ENCODE results near the gene TIMP3. TPM values are rescaled to one million over a fixed set of nuclear protein-coding genes. Genes with fewer than 3 reads are reported as not detected.

TIMP3 gene
- polyA plus RNA-seq, 1 donor from 2014 or later, result 0.72 TPM

DNA sequence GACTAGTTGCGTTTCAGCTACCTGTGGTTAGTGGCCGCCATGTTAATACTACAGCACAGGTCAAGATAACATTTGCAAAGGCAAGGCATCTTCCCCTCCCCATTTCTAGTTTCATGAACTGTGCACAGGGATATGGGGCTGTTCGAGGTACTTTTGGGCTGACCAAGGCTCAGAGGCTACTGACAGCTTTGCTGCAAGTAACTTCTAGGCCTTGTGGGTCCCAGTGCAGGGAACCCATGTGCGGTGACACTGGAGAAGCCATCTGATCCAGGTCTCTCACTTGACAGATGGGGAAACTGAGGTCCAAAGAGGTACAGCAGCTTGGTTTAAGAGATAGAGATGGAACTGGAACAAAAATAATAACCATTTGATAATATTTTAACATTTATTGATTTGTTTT is 13.6 kb downstream of the TIMP3 start:
- H3K36me3 ChIP-seq (ENCODE audit: insufficient read depth, low read length), result no peaks in the 10 kb centered on the region
- H3K9ac ChIP-seq (ENCODE audit: low read length), result no peak overlapping the region
- H3K9me2 ChIP-seq (ENCODE audit: insufficient read depth, low read length), result no peaks in the 10 kb centered on the region
- no peak overlapping the region for H3K4me2 ChIP-seq (ENCODE audit: low read length)
- no peak overlapping the region for H3K4me3 ChIP-seq (ENCODE audit: low read length)
- H3K27me3 ChIP-seq (ENCODE audit: insufficient read depth, low read depth, low read length), result no peaks in the 10 kb centered on the region
- TF ChIP-seq TAF1 (IDR thresholded peaks at IDR 0.05; ENCODE audit: low read depth) (no peak), EP300 (conservative IDR thresholded peaks at IDR 0.05; ENCODE audit: poor library complexity, severe bottlenecking) (no peak), RAD21 (conservative IDR thresholded peaks at IDR 0.05) (no peak), MXI1 (conservative IDR thresholded peaks at IDR 0.05; ENCODE audit: poor library complexity, severe bottlenecking) (no peak), EZH2 (IDR thresholded peaks at IDR 0.05; ENCODE audit: borderline replicate concordance, insufficient read depth, low read length, poor library complexity, severe bottlenecking) (no peak), SMC3 (conservative IDR thresholded peaks at IDR 0.05; ENCODE audit: poor library complexity) (no peak), POLR2AphosphoS5 (IDR thresholded peaks at IDR 0.05) (no peak)
- TF ChIP-seq, protein P1, sequence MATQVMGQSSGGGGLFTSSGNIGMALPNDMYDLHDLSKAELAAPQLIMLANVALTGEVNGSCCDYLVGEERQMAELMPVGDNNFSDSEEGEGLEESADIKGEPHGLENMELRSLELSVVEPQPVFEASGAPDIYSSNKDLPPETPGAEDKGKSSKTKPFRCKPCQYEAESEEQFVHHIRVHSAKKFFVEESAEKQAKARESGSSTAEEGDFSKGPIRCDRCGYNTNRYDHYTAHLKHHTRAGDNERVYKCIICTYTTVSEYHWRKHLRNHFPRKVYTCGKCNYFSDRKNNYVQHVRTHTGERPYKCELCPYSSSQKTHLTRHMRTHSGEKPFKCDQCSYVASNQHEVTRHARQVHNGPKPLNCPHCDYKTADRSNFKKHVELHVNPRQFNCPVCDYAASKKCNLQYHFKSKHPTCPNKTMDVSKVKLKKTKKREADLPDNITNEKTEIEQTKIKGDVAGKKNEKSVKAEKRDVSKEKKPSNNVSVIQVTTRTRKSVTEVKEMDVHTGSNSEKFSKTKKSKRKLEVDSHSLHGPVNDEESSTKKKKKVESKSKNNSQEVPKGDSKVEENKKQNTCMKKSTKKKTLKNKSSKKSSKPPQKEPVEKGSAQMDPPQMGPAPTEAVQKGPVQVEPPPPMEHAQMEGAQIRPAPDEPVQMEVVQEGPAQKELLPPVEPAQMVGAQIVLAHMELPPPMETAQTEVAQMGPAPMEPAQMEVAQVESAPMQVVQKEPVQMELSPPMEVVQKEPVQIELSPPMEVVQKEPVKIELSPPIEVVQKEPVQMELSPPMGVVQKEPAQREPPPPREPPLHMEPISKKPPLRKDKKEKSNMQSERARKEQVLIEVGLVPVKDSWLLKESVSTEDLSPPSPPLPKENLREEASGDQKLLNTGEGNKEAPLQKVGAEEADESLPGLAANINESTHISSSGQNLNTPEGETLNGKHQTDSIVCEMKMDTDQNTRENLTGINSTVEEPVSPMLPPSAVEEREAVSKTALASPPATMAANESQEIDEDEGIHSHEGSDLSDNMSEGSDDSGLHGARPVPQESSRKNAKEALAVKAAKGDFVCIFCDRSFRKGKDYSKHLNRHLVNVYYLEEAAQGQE (IDR thresholded peaks at IDR 0.05; ENCODE audit: borderline replicate concordance), result no peak
- TF ChIP-seq, protein P2, sequence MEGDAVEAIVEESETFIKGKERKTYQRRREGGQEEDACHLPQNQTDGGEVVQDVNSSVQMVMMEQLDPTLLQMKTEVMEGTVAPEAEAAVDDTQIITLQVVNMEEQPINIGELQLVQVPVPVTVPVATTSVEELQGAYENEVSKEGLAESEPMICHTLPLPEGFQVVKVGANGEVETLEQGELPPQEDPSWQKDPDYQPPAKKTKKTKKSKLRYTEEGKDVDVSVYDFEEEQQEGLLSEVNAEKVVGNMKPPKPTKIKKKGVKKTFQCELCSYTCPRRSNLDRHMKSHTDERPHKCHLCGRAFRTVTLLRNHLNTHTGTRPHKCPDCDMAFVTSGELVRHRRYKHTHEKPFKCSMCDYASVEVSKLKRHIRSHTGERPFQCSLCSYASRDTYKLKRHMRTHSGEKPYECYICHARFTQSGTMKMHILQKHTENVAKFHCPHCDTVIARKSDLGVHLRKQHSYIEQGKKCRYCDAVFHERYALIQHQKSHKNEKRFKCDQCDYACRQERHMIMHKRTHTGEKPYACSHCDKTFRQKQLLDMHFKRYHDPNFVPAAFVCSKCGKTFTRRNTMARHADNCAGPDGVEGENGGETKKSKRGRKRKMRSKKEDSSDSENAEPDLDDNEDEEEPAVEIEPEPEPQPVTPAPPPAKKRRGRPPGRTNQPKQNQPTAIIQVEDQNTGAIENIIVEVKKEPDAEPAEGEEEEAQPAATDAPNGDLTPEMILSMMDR (IDR thresholded peaks at IDR 0.05; ENCODE audit: poor library complexity, severe bottlenecking), result no peak
- H3F3A ChIP-seq (ENCODE audit: insufficient read depth, low read length, poor library complexity, severe bottlenecking), result no peaks in the 10 kb centered on the region
- H3K27ac ChIP-seq (ENCODE audit: low read length), result no peak overlapping the region
- no peaks in the 10 kb centered on the region for H3K9me3 ChIP-seq (ENCODE audit: low read length)
- no peaks in the 10 kb centered on the region for H3K79me2 ChIP-seq (replicated peaks; ENCODE audit: insufficient read depth, low read length)
- H2AFZ ChIP-seq (ENCODE audit: low read depth, low read length), result no peak overlapping the region
- H4K20me1 ChIP-seq (ENCODE audit: insufficient read depth), result no peaks in the 10 kb centered on the region

DNA sequence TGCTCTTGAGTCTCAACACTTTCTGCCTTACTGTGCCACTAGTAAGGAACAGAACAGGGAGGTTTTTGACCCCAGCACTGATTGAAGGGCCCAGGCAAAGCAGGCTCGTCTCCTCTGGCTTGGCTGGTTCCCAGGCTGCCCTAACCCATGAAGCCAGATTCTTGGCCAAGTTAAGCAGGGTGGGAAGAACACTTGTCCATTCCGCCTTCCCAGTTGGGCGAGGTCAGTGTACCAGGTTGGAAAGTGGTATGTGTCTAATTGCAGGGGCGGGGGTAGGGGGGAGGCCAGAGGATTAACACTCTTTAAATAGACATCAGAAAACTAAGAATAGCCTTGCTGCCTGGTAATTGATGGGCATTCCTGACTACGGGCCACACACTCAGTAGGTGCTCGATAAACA is 14.4 kb downstream of the TIMP3 start:
- Histone ChIP-seq H3K36me3 (ENCODE audit: insufficient read depth, low read length) (no peaks in the 10 kb centered on the region), H3K9ac (ENCODE audit: low read length) (no peak overlapping the region), H3K9me3 (ENCODE audit: low read length) (no peaks in the 10 kb centered on the region), H3K4me2 (ENCODE audit: low read length) (no peak overlapping the region), H3K27me3 (ENCODE audit: insufficient read depth, low read depth, low read length) (no peaks in the 10 kb centered on the region), H3F3A (ENCODE audit: insufficient read depth, low read length, poor library complexity, severe bottlenecking) (no peaks in the 10 kb centered on the region), H2AFZ (ENCODE audit: low read depth, low read length) (no peak overlapping the region), H3K4me3 (ENCODE audit: low read length) (no peak overlapping the region), H3K27ac (ENCODE audit: low read length) (no peak overlapping the region), H3K79me2 (replicated peaks; ENCODE audit: insufficient read depth, low read length) (no peaks in the 10 kb centered on the region), H4K20me1 (ENCODE audit: insufficient read depth) (no peaks in the 10 kb centered on the region), H3K9me2 (ENCODE audit: insufficient read depth, low read length) (no peaks in the 10 kb centered on the region)
- TF ChIP-seq EZH2 (IDR thresholded peaks at IDR 0.05; ENCODE audit: borderline replicate concordance, insufficient read depth, low read length, poor library complexity, severe bottlenecking) (no peak), RAD21 (conservative IDR thresholded peaks at IDR 0.05) (no peak), SMC3 (conservative IDR thresholded peaks at IDR 0.05; ENCODE audit: poor library complexity) (no peak), TAF1 (IDR thresholded peaks at IDR 0.05; ENCODE audit: low read depth) (no peak), MXI1 (conservative IDR thresholded peaks at IDR 0.05; ENCODE audit: poor library complexity, severe bottlenecking) (no peak)
- TF ChIP-seq, protein P1 (IDR thresholded peaks at IDR 0.05; ENCODE audit: borderline replicate concordance), result no peak
